Body of pancreas (tissue), 4 donors: ENCODE results near the gene IVL.

Experiments used
- CTCF ChIP-seq, 7 experiments: fragments of 450-650 bp in 4 of 7; fragments of 200-600 bp in 3 of 7; sonication (generic) in 3 of 7; IDR thresholded peaks; one replicate each; pipeline ENCODE4 v1.5.1; 2016 to 2019; ENCODE audit warnings: antibody characterized with exemption in 7 of 7
- POLR2A ChIP-seq, 3 donors: fragments of 450-650 bp; IDR thresholded peaks; one replicate each; pipeline ENCODE4 v1.6.1; 2016; ENCODE audit warnings: antibody characterized with exemption in 3 of 3, mild to moderate bottlenecking in 2 of 3

DNA sequence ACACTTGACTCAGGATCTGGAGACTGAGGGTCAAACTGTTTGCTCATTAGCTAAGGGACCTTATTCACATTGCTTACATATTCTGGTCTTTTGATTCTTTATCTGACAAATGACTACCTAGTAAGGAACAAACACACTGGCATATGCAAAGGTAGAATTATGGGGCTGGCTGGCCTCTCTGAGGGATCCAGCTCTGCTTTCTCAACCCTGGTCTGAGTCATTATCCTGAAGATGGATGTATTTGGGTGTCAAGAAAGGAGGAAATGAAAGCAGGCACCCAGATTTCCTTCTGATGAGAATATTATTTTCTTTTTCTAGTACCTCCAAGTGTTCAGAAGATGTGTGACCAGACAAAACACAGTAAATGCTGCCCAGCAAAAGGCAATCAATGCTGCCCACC, 24.3 kb upstream of the IVL start:
- no peak for TF ChIP-seq CTCF (IDR thresholded peaks at IDR 0.05)
- TF ChIP-seq POLR2A (IDR thresholded peaks at IDR 0.05): no peak
